Measurements from ENCODE around the gene PLGRKT. TPM values are rescaled to one million over a fixed set of nuclear protein-coding genes. Genes with fewer than 3 reads are reported as not detected.

Gene PLGRKT
- total RNA-seq, 4 donors from 2014 or later: 2.9 to 24.6 (median 13.1) TPM

GRCh38 chr9:5421163-5421562, 16.6 kb downstream of the PLGRKT start:
- Histone ChIP-seq H3K27ac (no peak overlapping the region), H3K9me3 (no peaks in the 10 kb centered on the region), H3K4me1 (no peaks in the 10 kb centered on the region), H3K36me3 (no peaks in the 10 kb centered on the region), H3K4me3 (no peak overlapping the region), H3K27me3 (no peaks in the 10 kb centered on the region)
- intact Hi-C loops (cut with DNase I; ENCODE audit: low total_unique reads): no loop called here
- DNase-seq: no peak
- TF ChIP-seq CTCF (IDR thresholded peaks at IDR 0.05) (no peak), POLR2A (IDR thresholded peaks at IDR 0.05) (no peak)

GRCh38 chr9:5419987-5420386, 17.7 kb downstream of the PLGRKT start:
- intact Hi-C loops (cut with DNase I; ENCODE audit: low total_unique reads): no loop called here
- H3K9me3 ChIP-seq: no peaks in the 10 kb centered on the region
- no peak overlapping the region for H3K4me3 ChIP-seq
- no peak for TF ChIP-seq CTCF (IDR thresholded peaks at IDR 0.05)
- TF ChIP-seq POLR2A (IDR thresholded peaks at IDR 0.05): no peak
- DNase-seq: no peak
- no peaks in the 10 kb centered on the region for H3K4me1 ChIP-seq
- H3K36me3 ChIP-seq: no peaks in the 10 kb centered on the region
- H3K27ac ChIP-seq: no peak overlapping the region
- H3K27me3 ChIP-seq: no peaks in the 10 kb centered on the region

GRCh38 chr9:5418481-5418880, 19.2 kb downstream of the PLGRKT start:
- Histone ChIP-seq H3K27me3 (no peaks in the 10 kb centered on the region), H3K4me3 (no peak overlapping the region), H3K27ac (no peak overlapping the region), H3K4me1 (no peaks in the 10 kb centered on the region), H3K36me3 (no peaks in the 10 kb centered on the region), H3K9me3 (no peaks in the 10 kb centered on the region)
- intact Hi-C loops (cut with DNase I; ENCODE audit: low total_unique reads): no loop called here
- TF ChIP-seq POLR2A (IDR thresholded peaks at IDR 0.05) (no peak), CTCF (IDR thresholded peaks at IDR 0.05) (no peak)
- DNase-seq: no peak

GRCh38 chr9:5416953-5417352, 20.8 kb downstream of the PLGRKT start:
- Histone ChIP-seq H3K27me3 (no peaks in the 10 kb centered on the region), H3K9me3 (no peaks in the 10 kb centered on the region)

GRCh38 chr9:5408596-5408995, 29.1 kb downstream of the PLGRKT start:
- no peak for TF ChIP-seq CTCF (IDR thresholded peaks at IDR 0.05)
- TF ChIP-seq POLR2A (IDR thresholded peaks at IDR 0.05): no peak
- no peak for DNase-seq
- intact Hi-C loops (cut with DNase I; ENCODE audit: low total_unique reads): no loop called here
- Histone ChIP-seq H3K27me3 (no peaks in the 10 kb centered on the region), H3K36me3 (no peaks in the 10 kb centered on the region), H3K4me3 (no peak overlapping the region), H3K4me1 (no peaks in the 10 kb centered on the region), H3K9me3 (peaks cover 0 to 23% of the 10 kb centered on the region in 2 donors), H3K27ac (no peak overlapping the region)

More at GRCh38 chr9:5416953-5417352, 20.8 kb downstream of the PLGRKT start:
- no peaks in the 10 kb centered on the region for H3K4me1 ChIP-seq
- no peak for DNase-seq
- no peak overlapping the region for H3K27ac ChIP-seq
- no peak overlapping the region for H3K4me3 ChIP-seq
- intact Hi-C loops (cut with DNase I; ENCODE audit: low total_unique reads): no loop called here
- H3K36me3 ChIP-seq: no peaks in the 10 kb centered on the region
- TF ChIP-seq POLR2A (IDR thresholded peaks at IDR 0.05) (no peak), CTCF (IDR thresholded peaks at IDR 0.05) (no peak)

Measured in uterus (tissue), 4 donors.